Stimulated activated effector memory CD8-positive, alpha-beta T cell treated with anti-CD3 and anti-CD28 coated beads, Interleukin-12 subunit alpha, Interleukin-12 subunit beta, amount 100 ng/mL, for 72 hours (primary cell): ENCODE data around the gene ENO3.

Source experiments
- ATAC-seq: fragments of 150-1000 bp; cut with Tn5 transposase; 2 replicates; pipeline ENCODE4 v1.10.0; 2021
- DNase-seq, 2 donors: peaks; one replicate each; pipeline ENCODE4 v3.0.0; 2021 to 2022; ENCODE audit warnings: low spot score in 2 of 2
- H3K27ac Mint-ChIP-seq: one replicate; pipeline ENCODE4 v1.8.0; 2022; ENCODE audit warnings: mild to moderate bottlenecking, mixed read lengths
- H3K36me3 Mint-ChIP-seq: one replicate; pipeline ENCODE4 v1.8.0; 2022; ENCODE audit warnings: mild to moderate bottlenecking, mixed read lengths
- H3K4me1 Mint-ChIP-seq: one replicate; pipeline ENCODE4 v1.8.0; 2022; ENCODE audit warnings: mixed read lengths
- H3K4me3 Mint-ChIP-seq: one replicate; pipeline ENCODE4 v1.8.0; 2022; ENCODE audit warnings: mild to moderate bottlenecking, mixed read lengths
- H3K9me3 Mint-ChIP-seq: one replicate; pipeline ENCODE4 v1.8.0; 2022; ENCODE audit warnings: mixed read lengths

Gene ENO3

DNA sequence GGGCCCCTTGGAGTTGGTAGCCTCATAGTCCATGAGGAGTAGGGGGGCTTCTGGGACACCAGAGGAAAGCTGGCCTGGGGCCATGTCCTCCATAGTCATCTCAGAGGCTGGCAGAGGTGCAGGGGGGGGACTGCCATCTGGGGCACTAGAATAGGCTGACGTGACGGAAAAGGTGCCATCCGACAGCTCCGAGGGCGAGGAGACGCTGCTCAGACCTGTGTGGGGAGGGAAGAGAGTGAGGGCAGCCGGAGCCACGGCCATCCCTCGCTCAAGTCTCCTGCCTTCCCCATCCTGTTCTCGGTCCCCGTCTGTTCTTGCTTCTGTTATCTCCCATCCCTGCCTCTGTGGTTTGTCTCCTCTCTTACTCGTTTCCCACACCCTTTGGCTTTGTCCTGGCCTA lies 21.4 kb downstream of the ENO3 start:
- DNase-seq (no peak), ATAC-seq (no peak)
- no peaks in the 10 kb centered on the region for H3K9me3 Mint-ChIP-seq
- H3K36me3 Mint-ChIP-seq, result no peaks in the 10 kb centered on the region
- peak overlapping the region; percentile 24 for H3K27ac Mint-ChIP-seq
- H3K4me3 Mint-ChIP-seq, result no peak overlapping the region
- H3K4me1 Mint-ChIP-seq, result peaks cover 9% of the 10 kb centered on the region

DNA sequence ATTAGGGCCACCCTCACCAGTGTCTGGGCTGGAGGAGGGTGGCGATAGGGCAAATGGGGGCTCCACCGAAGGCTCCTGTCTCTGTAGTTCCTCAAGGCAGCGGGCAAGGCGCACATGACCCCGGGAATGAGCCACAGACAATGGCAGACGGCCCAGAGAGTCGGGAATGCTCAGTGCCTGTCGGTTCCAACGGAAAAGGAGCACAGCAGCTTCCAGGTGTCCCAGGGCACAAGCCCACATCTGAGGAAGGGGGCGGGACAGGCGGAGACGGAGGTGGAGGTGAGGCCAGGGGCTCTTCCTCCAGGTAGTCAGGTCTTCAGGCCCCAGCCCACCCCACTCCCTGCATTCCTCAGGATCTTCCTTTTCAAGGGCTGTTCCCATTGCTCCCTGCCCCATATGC lies 21.8 kb downstream of the ENO3 start:
- no peaks in the 10 kb centered on the region for H3K9me3 Mint-ChIP-seq
- H3K4me3 Mint-ChIP-seq, result no peak overlapping the region
- peaks cover 9% of the 10 kb centered on the region for H3K4me1 Mint-ChIP-seq
- DNase-seq (no peak), ATAC-seq (no peak)
- peak overlapping the region; percentile 24 for H3K27ac Mint-ChIP-seq
- no peaks in the 10 kb centered on the region for H3K36me3 Mint-ChIP-seq

DNA sequence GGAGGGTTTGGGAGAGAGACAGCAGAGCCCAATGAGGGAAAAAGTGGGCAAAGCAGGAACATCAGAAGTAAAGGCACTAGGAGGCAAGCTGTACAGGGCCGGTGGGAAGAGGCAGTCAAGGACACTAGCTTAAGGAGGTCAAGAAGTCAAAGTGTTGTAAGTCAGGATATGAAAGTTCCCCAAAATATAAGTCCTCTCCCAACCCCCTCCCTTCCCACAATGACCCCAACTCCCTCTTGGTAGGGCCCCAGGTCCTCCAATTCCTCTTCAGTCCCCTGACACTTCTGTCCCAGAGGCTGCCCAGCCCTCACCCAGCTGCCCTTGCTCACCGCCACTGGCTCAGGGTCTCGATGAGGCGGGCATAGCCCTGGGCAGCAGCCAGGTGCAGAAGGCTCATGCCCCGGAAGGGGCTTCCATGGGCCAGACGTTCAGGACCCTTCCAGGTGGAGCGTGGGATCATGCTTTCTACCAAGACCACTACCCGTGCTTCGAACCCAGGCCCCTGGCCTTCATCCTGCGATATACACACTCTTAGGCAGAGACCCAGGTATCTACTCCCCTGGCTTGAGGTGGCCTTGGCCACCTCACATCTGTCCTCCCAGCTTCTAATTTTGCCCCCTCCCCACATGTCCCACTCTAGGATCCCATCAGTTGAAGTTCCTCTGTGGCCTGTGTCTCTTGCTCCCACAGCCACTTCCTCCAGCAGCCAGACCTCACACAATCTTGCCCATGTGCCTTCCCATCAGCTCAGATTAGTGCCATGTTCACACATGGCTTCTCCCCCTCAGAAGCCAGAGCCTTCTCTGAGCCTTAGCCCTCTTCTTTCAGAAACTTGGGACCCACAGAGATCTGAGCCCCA lies 22.6 kb downstream of the ENO3 start:
- no peak for ATAC-seq
- no peaks in the 10 kb centered on the region for H3K36me3 Mint-ChIP-seq
- peak overlapping the region; percentile 24 for H3K27ac Mint-ChIP-seq
- H3K9me3 Mint-ChIP-seq, result no peaks in the 10 kb centered on the region
- no peak for DNase-seq
- no peak overlapping the region for H3K4me3 Mint-ChIP-seq
- peaks cover 9% of the 10 kb centered on the region for H3K4me1 Mint-ChIP-seq

- Mint-ChIP-seq H3K4me3 (no peak overlapping the region), H3K4me1 (peaks cover 10% of the 10 kb centered on the region), H3K27ac (peak overlapping the region; percentile 24), H3K9me3 (no peaks in the 10 kb centered on the region), H3K36me3 (no peaks in the 10 kb centered on the region)
- no peak for ATAC-seq
- no peak for DNase-seq
These were observed 23.3 kb downstream of the ENO3 start for GRCh38 chr17:4974115-4974670.

- Mint-ChIP-seq H3K4me3 (no peak overlapping the region), H3K36me3 (peaks cover 32% of the 10 kb centered on the region), H3K4me1 (peaks cover 47% of the 10 kb centered on the region), H3K9me3 (no peaks in the 10 kb centered on the region), H3K27ac (no peak overlapping the region)
- DNase-seq (no peak), ATAC-seq (no peak)
These were observed 27.8 kb downstream of the ENO3 start for GRCh38 chr17:4978726-4979125.

GRCh38 chr17:4980644-4981216 lies 29.8 kb downstream of the ENO3 start:
- DNase-seq (peak; percentile 38 to 76), ATAC-seq (peak; percentile 76)
- Mint-ChIP-seq H3K9me3 (no peaks in the 10 kb centered on the region), H3K27ac (peak overlapping the region; percentile 48), H3K4me3 (no peak overlapping the region), H3K36me3 (peaks cover 49% of the 10 kb centered on the region), H3K4me1 (peaks cover 40% of the 10 kb centered on the region)

GRCh38 chr17:4982305-4982704 lies 31.4 kb downstream of the ENO3 start:
- DNase-seq (no peak), ATAC-seq (no peak)
- H3K27ac Mint-ChIP-seq, result peak overlapping the region; percentile 74
- H3K4me1 Mint-ChIP-seq, result peaks cover 53% of the 10 kb centered on the region
- H3K9me3 Mint-ChIP-seq, result no peaks in the 10 kb centered on the region
- H3K4me3 Mint-ChIP-seq, result no peak overlapping the region
- H3K36me3 Mint-ChIP-seq, result peaks cover 55% of the 10 kb centered on the region

- DNase-seq (no peak), ATAC-seq (no peak)
- Mint-ChIP-seq H3K4me1 (peaks cover 59% of the 10 kb centered on the region), H3K9me3 (no peaks in the 10 kb centered on the region), H3K36me3 (peaks cover 50% of the 10 kb centered on the region), H3K27ac (peak overlapping the region; percentile 96), H3K4me3 (peak overlapping the region; percentile 96)
These were observed 35.5 kb downstream of the ENO3 start for GRCh38 chr17:4986403-4986802.

DNA sequence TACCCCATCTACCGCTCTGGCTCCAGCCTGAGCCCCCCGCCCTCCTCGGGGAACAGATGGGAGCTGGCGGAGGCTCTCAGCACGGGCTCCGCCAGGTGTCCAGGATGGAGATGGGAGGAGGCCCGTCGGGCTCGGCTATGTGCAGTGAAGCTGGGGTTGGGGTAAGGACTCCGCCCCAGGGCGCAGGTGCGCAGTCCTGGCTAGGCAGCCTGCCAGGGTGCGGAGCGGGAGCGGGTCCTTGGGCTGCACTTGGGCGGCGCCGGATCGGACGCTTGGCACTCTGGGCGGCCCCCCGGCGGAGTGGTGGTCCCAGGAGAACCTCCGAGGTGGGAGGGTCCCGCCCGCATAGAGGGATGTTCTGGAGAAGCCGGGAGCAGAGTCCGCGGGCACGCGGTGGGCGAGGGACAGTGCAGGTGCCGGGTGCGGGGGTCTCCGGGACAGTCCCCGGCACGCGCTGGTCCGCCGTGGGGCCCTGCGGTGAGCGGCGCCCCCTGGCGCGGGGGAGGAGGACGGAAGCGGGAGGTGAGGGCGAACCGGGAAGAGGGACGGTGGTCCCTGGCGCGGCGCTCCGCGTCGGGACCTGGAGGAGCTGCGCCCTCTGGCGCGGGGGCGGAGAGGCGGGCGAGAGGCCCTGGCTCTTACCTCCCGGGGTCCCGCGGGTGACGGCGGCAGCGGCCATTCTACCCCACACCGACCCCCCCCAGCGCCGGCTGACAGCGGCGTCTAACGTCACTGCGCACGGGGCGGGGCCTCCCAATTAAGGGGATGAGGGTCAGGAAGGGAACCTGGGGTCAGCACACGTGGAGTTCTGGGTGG lies 36.2 kb downstream of the ENO3 start, which contains the start of gene CAMTA2:
CAMTA2 (minus strand) TSS at position 725 of the 816 bp plus-strand sequence. CDS start 1,453 bp downstream, outside the sequence.
- H3K4me1 Mint-ChIP-seq, result peaks cover 57% of the 10 kb centered on the region

DNA sequence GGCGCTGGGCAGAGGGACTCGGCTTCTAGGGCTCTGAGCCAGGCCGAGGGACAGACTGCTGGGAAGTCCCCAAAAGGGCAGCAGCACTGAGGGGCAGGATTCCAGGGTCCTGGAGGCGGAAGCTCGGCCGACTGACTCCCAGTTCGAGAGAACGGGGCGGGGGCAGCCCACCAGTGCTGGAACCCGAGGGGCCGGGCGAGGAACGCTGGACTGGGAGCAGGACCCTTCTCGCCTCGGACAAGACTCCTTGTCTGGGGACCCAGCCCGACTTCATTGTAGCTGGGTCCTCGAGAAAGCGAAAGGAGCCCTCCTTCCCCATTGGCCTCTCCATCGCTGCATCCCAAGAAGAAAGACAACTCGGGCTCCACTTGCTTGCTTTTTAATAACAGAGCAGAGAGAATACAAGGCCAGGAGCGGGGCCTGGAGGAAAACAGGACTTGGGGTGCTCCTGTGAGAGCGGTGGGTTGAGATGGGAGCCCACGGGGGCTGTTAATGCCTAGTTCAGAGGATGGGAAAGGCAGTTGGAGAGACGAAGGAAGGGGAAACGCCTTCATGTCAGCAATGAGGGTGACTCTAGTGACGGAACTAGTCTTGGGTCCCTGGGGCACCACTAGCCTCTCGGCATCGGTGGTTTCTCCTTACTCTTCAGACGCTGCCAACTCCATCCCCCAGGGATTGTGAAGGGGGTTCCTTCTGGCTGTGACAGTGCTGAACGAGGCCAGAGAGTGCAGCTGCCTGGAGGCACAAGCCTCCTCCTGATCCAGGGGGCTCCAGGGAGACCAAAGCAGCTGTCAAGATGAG lies 37.0 kb downstream of the ENO3 start:
- DNase-seq (no peak), ATAC-seq (peak; percentile 3)
- peak overlapping the region; percentile 96 for H3K4me3 Mint-ChIP-seq
- H3K27ac Mint-ChIP-seq, result peak overlapping the region; percentile 96
- H3K9me3 Mint-ChIP-seq, result no peaks in the 10 kb centered on the region
- H3K4me1 Mint-ChIP-seq, result peaks cover 49% of the 10 kb centered on the region
- H3K36me3 Mint-ChIP-seq, result peaks cover 35% of the 10 kb centered on the region

More for the DNA sequence above, 36.2 kb downstream of the ENO3 start, which contains the start of gene CAMTA2:
- no peaks in the 10 kb centered on the region for H3K9me3 Mint-ChIP-seq
- peak within 1 kb of the TSS; percentile 96 for H3K4me3 Mint-ChIP-seq
- H3K36me3 Mint-ChIP-seq, result peaks cover 43% of the 10 kb centered on the region
- H3K27ac Mint-ChIP-seq, result peak within 1 kb of the TSS; percentile 96
- peak; percentile 75 to 94 for DNase-seq
- peak; percentile 91 for ATAC-seq

DNA sequence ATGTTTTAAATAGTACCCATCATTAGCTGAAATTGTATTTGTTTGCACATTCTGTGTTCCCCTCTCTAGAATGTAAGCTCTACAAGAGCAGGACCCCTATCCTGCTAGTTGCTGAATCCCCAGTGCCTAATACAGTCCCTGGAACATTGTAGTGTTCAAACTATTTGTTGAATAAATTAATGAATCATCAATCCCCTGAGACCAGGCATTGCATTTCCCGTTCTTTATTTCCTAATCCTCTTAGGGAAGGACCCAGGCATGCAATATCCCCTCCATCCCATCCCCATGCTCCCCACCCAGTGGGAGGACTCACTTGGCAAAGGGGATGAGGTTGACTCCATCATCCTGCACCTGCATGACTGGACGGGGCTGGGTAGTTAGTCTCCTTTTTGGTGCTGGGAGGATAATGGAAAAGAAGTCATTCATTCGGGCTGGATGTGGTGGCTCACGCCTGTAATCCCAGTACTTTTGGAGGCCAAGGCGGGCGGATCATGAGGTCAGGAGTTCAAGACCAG lies 43.2 kb downstream of the ENO3 start:
- Mint-ChIP-seq H3K4me1 (peaks cover 38% of the 10 kb centered on the region), H3K4me3 (no peak overlapping the region), H3K27ac (no peak overlapping the region), H3K9me3 (no peaks in the 10 kb centered on the region), H3K36me3 (peaks cover 5% of the 10 kb centered on the region)
- ATAC-seq, result no peak
- DNase-seq, result no peak

GRCh38 chr17:4997302-4998026 lies 46.5 kb downstream of the ENO3 start, which contains the start of the genes INCA1 and KIF1C:
Gene INCA1 (minus strand): TSS chr17:4997522. CDS start chr17:4994437, 3,085 bp downstream.
Gene KIF1C (plus strand): TSS chr17:4997950. CDS start chr17:5000247, 2,297 bp downstream.
- H3K4me1 Mint-ChIP-seq, result peaks cover 43% of the 10 kb centered on the region
- DNase-seq, result peak; percentile 91 to 96
- peak; percentile 93 for ATAC-seq
- H3K9me3 Mint-ChIP-seq, result no peaks in the 10 kb centered on the region
- peak within 1 kb of the TSS; percentile 36 for H3K27ac Mint-ChIP-seq
- H3K4me3 Mint-ChIP-seq, result peak within 1 kb of the TSS; percentile 89
- H3K36me3 Mint-ChIP-seq, result peaks cover 26% of the 10 kb centered on the region

DNA sequence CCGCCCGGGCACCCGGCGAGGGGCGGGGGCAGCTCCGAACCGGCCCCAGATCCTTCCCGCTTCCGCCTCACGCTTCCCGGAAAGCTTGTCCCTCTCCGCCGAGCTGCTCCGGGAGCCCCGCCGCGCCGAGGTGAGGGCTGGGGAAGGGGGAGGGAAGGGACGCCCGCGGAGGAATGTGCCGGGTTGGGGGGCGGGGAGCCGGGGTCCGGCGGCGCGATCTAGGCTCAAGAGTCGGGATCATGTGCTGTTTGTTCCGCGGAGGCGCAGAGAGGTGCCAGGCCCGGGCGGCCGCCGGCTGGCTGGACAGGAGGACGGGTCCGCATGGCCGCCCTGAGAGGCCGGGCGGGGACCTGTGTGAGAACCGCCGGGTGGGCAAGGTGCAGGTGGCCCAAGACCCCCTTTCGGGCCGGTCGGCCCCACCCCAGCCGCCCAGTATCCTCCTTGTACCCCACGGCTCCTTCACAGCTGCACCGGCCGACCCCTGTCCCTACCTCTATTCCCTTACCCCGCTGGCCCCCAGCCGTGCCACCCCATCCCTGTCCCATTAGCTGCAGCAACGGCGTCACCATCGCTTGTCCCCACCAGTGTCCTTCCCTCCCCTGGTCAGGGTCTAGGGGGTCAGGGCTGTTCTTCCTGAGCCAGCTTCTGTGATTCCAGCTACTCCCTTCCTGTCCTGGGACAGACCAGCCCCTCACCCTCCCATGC lies 47.3 kb downstream of the ENO3 start:
- Mint-ChIP-seq H3K9me3 (no peaks in the 10 kb centered on the region), H3K27ac (peak overlapping the region; percentile 36), H3K4me1 (peaks cover 43% of the 10 kb centered on the region), H3K4me3 (peak overlapping the region; percentile 89), H3K36me3 (peaks cover 33% of the 10 kb centered on the region)
- ATAC-seq (peak; percentile 19), DNase-seq (peak; percentile 31 to 75)
